Fibroblast of lung (primary cell): ENCODE measurements around the gene TRIM32. TPM values are rescaled to one million over a fixed set of nuclear protein-coding genes. Genes with fewer than 3 reads are reported as not detected.
"Not testable (repeated sequence)": the region's sequence is repeated elsewhere in the genome, so short reads cannot be mapped to it uniquely, and the experiment has no call there.

Experiments used
- DNase-seq, 2 donors: peaks; one replicate each; pipeline versions ENCODE4 v3.0.0 to v3.0.0-alpha.2; 2010; ENCODE audit warnings: low read depth in 2 of 2
- H2AFZ ChIP-seq: 2 replicates; pipeline ENCODE4 v1.5.1; 2012; ENCODE audit warnings: low read length, control low read depth, inconsistent platforms
- H3K27ac ChIP-seq: 2 replicates; pipeline ENCODE4 v1.5.1; 2011; ENCODE audit warnings: low read length, control low read depth; ENCODE audit not compliant: insufficient read depth
- H3K27me3 ChIP-seq: 2 replicates; pipeline ENCODE4 v1.5.1; 2011; ENCODE audit warnings: mild to moderate bottlenecking, low read length; ENCODE audit not compliant: control insufficient read depth, insufficient read depth
- H3K36me3 ChIP-seq: 2 replicates; pipeline ENCODE4 v1.5.1; 2011; ENCODE audit warnings: low read length; ENCODE audit not compliant: control insufficient read depth, insufficient read depth
- H3K4me1 ChIP-seq: 2 replicates; pipeline ENCODE4 v1.5.1; 2011; ENCODE audit warnings: low read length; ENCODE audit not compliant: control insufficient read depth, insufficient read depth; ENCODE audit errors: extremely low read depth
- H3K4me2 ChIP-seq: 2 replicates; pipeline ENCODE4 v1.5.1; 2011; ENCODE audit warnings: low read length, control low read depth; ENCODE audit not compliant: insufficient read depth; ENCODE audit errors: extremely low read depth
- H3K4me3 ChIP-seq, 4 experiments: fragments of 200-600 bp in 1 of 4; sonication (generic) in 1 of 4; replicated peaks in 1 of 4; 2 replicates each; pipeline ENCODE4 v1.5.1; 2011 to 2016; ENCODE audit warnings: low read length in 4 of 4, low read depth in 3 of 4, mild to moderate bottlenecking in 3 of 4, control low read depth in 2 of 4, inconsistent platforms in 1 of 4, mixed read lengths in 1 of 4; ENCODE audit not compliant: insufficient read depth in 1 of 4; ENCODE audit errors: control extremely low read depth in 1 of 4
- H3K79me2 ChIP-seq: 2 replicates; pipeline ENCODE4 v1.5.1; 2012; ENCODE audit warnings: mild to moderate bottlenecking, low read length, inconsistent platforms; ENCODE audit not compliant: control insufficient read depth, insufficient read depth
- H3K9ac ChIP-seq: 2 replicates; pipeline ENCODE4 v1.5.1; 2011; ENCODE audit warnings: mild to moderate bottlenecking, low read length, control low read depth; ENCODE audit not compliant: insufficient read depth
- H3K9me3 ChIP-seq: 2 replicates; pipeline ENCODE4 v1.5.1; 2012; ENCODE audit warnings: low read depth, low read length; ENCODE audit not compliant: control insufficient read depth, insufficient read depth
- H4K20me1 ChIP-seq: 2 replicates; pipeline ENCODE4 v1.5.1; 2011; ENCODE audit warnings: low read length; ENCODE audit not compliant: control insufficient read depth, insufficient read depth; ENCODE audit errors: extremely low read depth
- EZH2 ChIP-seq: IDR thresholded peaks from 2 replicates; pipeline ENCODE4 v1.5.1; 2012; ENCODE audit warnings: low read length, control low read depth, mild to moderate bottlenecking; ENCODE audit errors: missing control alignments
- polyA plus RNA-seq, 2 donors: library from polyadenylated mRNA; depleted of rRNA in 1 of 2; stranded (reverse) in 1 of 2; unstranded in 1 of 2; fragments of >200 nt; gene quantifications; 2 replicates each; pipeline ENCODE4 v1.2.1, GENCODE V29; 2011 to 2012; ENCODE audit warnings: missing spikeins in 1 of 2
- total RNA-seq: library from RNA; depleted of rRNA; stranded (reverse); fragments of >200 nt; gene quantifications from 2 replicates; pipeline ENCODE4 v1.2.1, GENCODE V29; 2014
- TF ChIP-seq, protein P1 (sequence below), 2 donors: IDR thresholded peaks in 1 of 2; conservative IDR thresholded peaks in 1 of 2; 1 replicate in 1 of 2; 2 replicates in 1 of 2; pipeline ENCODE4 v1.5.1; 2011 to 2012; ENCODE audit warnings: low read length in 2 of 2, control low read depth in 1 of 2, inconsistent platforms in 1 of 2, low read depth in 1 of 2, mild to moderate bottlenecking in 1 of 2

TRIM32 gene
- total and polyA plus RNA-seq, 2 donors (not counting 1 experiment from before 2014, with no cell fraction given) = 18.9 to 23.8 TPM

DNA sequence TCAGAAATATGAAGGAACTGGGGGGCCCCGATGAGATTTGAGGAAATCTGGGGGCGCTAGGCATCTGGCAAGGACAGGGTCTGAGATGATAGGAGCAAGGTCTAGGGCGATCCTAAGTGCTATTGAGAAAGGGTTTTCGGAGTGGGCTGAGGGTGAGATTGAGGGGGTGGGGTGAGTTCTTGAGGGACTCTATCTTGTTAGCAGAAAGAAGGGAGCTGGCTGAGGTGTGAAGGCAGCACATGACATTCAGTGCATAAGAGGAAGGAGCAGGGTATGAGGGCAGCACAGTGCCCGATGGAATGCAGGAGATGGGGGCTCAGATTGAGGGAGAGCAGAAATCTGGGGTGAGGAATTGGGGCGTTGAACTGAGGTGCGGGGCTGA lies 640 bp downstream of the TRIM32 start:
- Histone ChIP-seq H4K20me1 (no peaks in the 10 kb centered on the region), H3K9ac (peak overlapping the region; percentile 64), H3K4me2 (peak overlapping the region; percentile 87), H3K36me3 (no peaks in the 10 kb centered on the region), H3K4me3 (peak overlapping the region; percentile 49 to 86 (median 75)), H3K27me3 (no peaks in the 10 kb centered on the region), H2AFZ (no peak overlapping the region), H3K4me1 (peaks cover 7% of the 10 kb centered on the region), H3K9me3 (no peaks in the 10 kb centered on the region), H3K27ac (peak overlapping the region; percentile 24), H3K79me2 (peaks cover 40% of the 10 kb centered on the region)
- DNase-seq = no peak
- TF ChIP-seq EZH2 = no peak
- TF ChIP-seq, protein P1, sequence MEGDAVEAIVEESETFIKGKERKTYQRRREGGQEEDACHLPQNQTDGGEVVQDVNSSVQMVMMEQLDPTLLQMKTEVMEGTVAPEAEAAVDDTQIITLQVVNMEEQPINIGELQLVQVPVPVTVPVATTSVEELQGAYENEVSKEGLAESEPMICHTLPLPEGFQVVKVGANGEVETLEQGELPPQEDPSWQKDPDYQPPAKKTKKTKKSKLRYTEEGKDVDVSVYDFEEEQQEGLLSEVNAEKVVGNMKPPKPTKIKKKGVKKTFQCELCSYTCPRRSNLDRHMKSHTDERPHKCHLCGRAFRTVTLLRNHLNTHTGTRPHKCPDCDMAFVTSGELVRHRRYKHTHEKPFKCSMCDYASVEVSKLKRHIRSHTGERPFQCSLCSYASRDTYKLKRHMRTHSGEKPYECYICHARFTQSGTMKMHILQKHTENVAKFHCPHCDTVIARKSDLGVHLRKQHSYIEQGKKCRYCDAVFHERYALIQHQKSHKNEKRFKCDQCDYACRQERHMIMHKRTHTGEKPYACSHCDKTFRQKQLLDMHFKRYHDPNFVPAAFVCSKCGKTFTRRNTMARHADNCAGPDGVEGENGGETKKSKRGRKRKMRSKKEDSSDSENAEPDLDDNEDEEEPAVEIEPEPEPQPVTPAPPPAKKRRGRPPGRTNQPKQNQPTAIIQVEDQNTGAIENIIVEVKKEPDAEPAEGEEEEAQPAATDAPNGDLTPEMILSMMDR (conservative IDR thresholded peaks at IDR 0.05 in 1 of 2, IDR thresholded peaks at IDR 0.05 in 1 of 2; ENCODE audit: low read depth in 1 of 2, low read length in 2 of 2) = no peak

DNA sequence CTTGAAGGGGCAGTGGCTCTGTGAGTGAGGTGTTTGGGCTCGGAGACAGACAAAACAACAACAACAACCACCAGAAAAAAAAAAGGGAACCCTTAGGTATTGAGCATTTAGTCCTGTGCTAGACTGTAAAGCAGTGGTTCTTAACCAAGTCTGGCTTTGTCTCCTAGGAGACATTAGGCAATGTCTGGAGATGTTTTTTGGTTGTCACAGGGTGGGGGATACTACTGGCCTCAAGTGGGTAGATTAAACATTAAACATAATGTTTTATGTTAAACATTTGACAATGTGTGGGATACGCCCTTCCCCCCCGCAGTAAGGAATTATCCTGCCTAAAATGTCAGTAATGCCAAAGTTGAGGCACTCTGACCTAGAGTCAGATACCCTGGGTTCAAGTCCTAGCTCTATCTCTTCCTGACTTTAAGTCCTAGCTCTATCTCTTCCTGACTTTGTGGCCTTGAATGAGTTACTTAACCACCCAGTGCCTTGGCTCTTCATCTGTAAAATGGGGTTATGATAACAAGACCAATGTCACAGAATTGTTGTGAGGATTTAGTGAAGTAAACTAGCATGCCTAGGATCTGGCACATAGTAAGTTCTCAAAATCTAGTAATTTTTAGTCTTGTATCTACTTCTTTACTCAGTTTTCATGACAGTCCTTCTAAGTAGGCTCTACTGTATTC lies 1.8 kb downstream of the TRIM32 start:
- DNase-seq = no peak
- TF ChIP-seq EZH2 = no peak
- TF ChIP-seq, protein P1 (conservative IDR thresholded peaks at IDR 0.05 in 1 of 2, IDR thresholded peaks at IDR 0.05 in 1 of 2; ENCODE audit: low read depth in 1 of 2, low read length in 2 of 2) = no peak
- H3K9ac ChIP-seq = no peak overlapping the region
- H3K27ac ChIP-seq = no peak overlapping the region
- H4K20me1 ChIP-seq = peaks cover 2% of the 10 kb centered on the region
- no peaks in the 10 kb centered on the region for H3K27me3 ChIP-seq
- peak overlapping the region in 2 of 4 experiments; percentile 67 to 86 for H3K4me3 ChIP-seq
- H3K4me1 ChIP-seq = peaks cover 14% of the 10 kb centered on the region
- no peaks in the 10 kb centered on the region for H3K36me3 ChIP-seq
- no peaks in the 10 kb centered on the region for H3K9me3 ChIP-seq
- H3K79me2 ChIP-seq = peaks cover 45% of the 10 kb centered on the region
- peak overlapping the region; percentile 16 for H3K4me2 ChIP-seq
- H2AFZ ChIP-seq = no peak overlapping the region

DNA sequence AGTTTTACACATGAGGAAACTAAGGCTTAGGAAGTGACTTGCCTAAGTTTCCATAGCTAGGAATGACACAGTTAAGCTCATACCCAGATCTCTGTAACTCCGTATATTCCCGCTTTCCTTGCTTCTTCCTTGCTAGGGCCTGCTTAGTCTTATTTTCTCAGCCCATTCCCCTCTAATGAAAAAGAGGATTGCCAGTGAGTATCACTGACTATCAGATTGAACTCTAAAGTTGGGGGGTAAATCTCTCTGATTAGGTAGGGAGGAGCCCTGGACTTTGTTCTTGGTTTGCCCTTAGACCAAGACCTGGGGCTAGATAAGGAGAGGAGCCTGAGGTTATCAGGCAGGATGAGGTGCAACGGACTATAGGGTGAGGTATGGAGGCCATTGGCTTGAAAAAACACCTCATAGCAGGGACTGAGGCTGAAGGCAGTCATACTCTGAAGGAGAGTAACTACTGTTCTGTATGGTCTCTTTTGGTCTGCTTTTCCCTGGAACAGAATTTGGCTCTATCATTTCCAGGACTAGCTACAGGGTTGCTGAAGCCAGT lies 2.5 kb downstream of the TRIM32 start:
- Histone ChIP-seq H3K4me2 (no peak overlapping the region), H3K79me2 (peaks cover 49% of the 10 kb centered on the region), H3K9ac (no peak overlapping the region), H3K4me3 (no peak overlapping the region), H3K27me3 (no peaks in the 10 kb centered on the region), H3K36me3 (no peaks in the 10 kb centered on the region), H3K9me3 (no peaks in the 10 kb centered on the region), H3K27ac (no peak overlapping the region), H3K4me1 (peaks cover 15% of the 10 kb centered on the region), H2AFZ (no peak overlapping the region), H4K20me1 (peaks cover 2% of the 10 kb centered on the region)
- TF ChIP-seq, protein P1 (conservative IDR thresholded peaks at IDR 0.05 in 1 of 2, IDR thresholded peaks at IDR 0.05 in 1 of 2; ENCODE audit: low read depth in 1 of 2, low read length in 2 of 2) = no peak
- TF ChIP-seq EZH2 = no peak
- no peak for DNase-seq

DNA sequence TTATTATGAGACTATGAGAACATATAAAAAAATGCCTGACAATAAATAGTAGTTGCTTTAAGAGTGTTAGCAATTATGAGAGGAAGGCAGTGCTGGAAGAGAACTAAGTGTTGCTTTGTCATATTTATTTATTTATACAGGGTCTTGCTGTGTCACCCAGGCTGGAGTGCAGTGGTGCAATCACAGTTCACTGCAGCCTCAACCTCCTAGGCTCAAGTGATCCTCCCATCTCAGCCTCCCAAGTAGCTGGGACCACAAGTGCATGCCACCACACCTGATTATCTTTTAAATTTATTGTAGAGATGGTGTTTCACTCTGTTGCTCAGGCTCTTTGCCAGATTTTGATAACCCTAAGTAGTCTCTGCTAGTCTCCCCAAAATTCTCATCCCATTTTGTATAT lies 3.7 kb downstream of the TRIM32 start:
- not testable (repeated sequence) for DNase-seq, H3K27ac ChIP-seq, H4K20me1 ChIP-seq, H3K36me3 ChIP-seq, H2AFZ ChIP-seq, H3K9ac ChIP-seq, H3K9me3 ChIP-seq, H3K4me3 ChIP-seq, H3K27me3 ChIP-seq, H3K4me2 ChIP-seq
- Histone ChIP-seq H3K79me2 (peaks cover 60% of the 10 kb centered on the region), H3K4me1 (peaks cover 15% of the 10 kb centered on the region)
